GM18873 (cell line): ENCODE measurements around the gene MRPL36.
"Not testable (repeated sequence)": the region's sequence is repeated elsewhere in the genome, so short reads cannot be mapped to it uniquely, and the experiment has no call there.

Experiments used
- ATAC-seq: cut with Tn5 transposase; IDR thresholded peaks from one replicate; pipeline ENCODE4 v1.9.1; 2021; ENCODE audit warnings: mild to moderate bottlenecking, moderate library complexity, moderate number of reproducible peaks; ENCODE audit not compliant: unreplicated experiment, low FRiP score

The MRPL36 gene

DNA sequence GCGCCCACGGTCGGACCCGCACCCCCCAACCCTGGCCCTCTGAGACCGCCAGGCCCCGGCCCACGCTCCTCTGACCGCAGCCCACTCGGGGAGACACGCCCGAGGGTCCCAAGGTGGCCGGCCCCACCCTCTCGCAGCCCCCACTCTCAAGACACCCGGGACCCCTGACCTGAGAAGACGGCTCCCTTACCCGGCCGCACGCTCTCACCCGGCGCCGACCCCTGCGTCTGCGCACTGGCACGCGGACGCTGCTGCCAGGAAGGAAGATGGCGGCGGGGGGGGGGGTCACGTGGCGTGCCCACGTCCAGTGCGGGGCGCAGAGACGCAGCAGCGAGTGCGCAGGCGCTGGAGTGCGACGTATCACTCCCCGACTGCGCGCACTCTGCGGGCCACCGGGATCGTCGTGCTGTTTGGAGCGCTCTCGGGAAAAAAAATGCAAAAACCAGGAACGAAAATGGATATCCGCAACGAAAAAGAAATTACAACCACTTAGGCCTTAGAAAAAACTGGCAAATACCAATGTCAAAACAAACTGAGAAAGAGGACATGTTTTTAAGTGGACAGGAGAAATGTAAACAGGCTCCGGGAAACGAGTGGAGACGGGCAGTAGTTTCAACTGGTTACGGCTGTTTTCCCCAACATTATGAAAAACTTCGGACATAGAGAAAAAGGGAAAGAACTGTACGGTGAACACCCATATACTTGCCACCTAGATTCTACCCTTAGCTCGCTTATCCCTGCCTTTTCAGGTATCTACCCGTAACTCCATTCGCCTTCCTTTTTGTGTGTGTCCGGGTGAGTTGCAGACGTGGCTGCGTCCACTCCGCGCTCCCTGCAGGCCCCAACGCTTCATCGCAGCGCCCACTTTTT, at the start of gene MRPL36:
Gene MRPL36 (minus strand): TSS at position 236 of the 870 bp plus-strand sequence. CDS start 902 bp downstream, outside the sequence.
- ATAC-seq: peak; percentile 41

DNA sequence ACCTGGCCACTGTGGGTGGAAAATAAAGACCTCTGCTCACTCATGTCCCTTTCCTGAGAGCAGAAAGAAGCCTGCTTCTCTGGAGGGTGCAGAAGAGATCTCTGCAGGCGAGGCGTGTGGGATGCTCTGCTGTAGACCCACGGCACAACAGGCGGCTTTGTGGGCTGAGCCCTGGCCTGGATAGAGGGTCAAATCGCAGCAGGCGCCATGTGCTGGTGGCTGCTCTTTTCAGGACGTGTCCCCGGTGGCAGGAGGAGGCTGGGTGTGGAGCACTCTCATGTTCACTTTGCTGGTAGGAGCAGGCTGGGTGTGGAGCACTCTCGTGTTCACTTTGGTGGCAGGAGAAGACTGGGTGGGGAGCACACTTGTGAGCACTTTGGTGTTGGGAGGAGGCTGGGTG, 48.0 kb upstream of the MRPL36 start:
- ATAC-seq: no peak

DNA sequence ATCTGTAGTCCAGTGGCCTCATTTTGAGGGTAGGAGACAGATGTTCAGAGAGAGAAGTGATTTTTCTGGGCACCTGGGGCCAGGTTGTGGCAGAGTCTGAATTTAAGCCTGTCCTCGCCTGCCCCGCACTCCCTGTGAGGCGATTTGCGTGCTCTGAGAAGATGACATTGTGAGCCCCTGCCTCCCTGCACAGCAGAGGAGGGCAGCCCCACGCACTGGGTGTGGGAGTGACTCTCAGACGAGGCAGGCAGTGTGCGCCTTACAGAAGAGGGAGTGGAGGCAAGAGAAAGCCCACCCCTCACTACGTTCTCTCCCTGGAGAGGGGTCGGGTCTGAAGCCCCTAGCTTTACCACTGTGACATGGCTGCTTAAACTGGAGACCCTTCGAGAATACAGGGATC, 47.4 kb upstream of the MRPL36 start:
- ATAC-seq: no peak

DNA sequence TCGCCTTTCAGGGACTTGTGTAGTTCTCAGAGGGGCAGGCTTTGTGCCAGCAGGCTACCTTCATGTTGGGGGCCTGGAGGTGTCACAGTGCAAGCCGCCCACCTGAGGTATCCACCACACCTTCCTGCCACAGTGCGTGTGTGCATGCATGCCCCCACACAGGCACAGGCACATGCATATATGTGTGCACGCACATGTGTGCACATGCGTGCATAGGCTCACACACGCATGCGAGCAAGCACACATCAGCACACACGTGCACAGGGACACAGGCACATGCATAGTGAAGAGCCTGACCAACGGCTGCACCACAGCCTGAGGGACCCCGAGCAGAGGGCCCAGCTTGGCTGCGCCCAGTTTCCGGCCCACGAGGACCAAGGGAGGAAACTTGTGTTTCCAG, 46.9 kb upstream of the MRPL36 start:
- ATAC-seq: no peak

DNA sequence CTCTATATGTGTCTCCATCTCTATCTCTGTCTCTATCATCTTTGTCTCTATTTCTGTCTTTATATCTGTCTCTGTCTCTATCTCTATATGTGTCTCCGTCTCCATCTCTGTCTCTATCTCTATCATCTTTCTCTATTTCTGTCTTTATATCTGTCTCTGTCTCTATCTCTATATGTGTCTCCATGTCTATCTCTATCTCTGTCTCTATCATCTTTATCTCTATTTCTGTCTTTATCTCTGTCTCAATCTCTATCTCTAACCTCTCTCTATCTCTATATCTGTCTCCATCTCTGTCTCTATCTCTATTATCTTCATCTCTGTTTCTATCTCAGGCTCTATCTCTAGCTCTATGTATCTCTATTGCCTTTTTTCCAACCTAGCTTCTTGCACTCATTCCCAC, 46.1 kb upstream of the MRPL36 start:
- ATAC-seq: no peak

DNA sequence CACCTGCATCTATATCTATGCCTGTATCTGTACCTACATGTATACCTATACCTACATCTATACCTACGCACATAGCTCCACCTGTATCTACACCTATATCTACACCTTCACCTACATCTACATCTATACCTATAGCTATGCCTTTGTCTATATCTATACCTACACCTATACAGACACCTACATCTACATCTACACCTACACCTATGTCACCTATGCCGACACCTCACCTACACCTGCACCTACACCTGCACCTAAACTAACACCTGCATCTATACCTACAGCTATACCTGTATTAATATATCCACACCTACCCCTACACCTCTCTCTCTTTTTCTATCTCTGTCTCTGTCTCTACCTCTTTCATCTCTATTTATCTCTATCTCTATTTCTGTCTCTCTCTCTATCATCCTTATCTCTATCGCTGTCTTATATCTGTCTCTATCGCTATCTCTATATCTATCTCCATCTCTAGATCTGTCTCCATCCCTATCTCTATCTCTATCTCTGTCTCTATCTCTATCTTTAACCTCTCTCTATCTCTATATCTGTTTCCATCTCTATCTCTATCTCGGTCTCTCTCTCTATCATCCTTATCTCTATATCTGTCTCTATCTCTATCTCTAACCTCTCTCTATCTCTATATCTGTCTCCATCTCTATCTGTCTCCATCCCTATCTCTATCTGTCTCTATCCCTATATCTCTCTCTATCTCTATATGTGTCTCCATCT, 45.2 kb upstream of the MRPL36 start:
- ATAC-seq: no peak

DNA sequence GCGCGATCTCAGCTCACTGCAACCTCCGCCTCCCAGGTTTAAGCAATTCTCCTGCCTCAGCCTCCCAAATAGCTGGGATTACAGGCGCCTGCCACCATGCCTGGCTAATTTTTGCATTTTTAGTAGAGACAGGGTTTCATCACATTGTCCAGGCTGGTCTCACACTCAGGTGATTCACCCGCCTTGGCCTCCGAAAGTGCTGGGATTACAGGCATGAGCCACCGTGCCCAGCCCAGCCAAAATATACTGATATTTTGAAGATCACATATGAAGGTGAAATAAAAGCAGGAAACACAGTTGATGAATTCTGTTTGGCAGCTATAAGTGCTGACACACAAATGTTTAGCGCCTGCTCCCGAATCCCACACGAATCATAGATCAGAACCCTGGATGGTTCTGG, 44.1 kb upstream of the MRPL36 start:
- not testable (repeated sequence) for ATAC-seq

DNA sequence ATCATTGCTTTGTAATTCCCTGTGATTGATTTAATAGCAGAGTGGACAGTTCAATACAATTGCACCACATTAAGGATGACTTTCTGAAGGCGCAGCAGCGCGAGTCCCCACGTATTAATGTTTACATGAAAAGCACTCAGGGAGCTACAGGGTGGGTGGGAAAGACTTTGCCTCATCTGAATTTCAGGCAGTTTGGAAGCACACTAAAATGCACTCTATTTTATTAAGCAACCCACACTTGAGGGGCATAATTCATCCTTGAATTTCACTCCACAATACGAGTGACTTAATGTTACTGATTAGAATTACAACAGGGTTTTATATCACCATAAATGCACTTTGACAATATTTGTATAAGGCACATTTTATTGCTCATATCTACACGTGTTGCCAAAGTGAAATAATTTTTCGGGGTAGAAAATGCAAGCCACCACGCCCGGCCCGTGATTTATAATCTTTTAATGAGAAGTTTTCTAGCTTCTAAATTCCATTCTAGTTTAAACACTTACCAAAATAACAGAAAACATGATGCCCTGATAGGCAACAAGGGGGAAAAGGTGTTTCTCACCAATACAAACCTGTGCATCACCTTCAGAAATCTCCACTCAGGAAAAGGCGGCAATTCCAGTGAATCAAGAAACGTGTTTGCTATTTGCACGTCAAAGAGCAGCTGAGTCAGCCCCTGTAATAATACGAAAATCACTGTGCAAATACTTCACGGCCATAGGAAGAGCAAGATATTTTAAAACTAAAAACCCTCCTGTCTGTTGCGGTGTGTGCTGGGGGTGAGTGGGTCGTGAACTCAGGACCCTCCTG, 42.6 kb upstream of the MRPL36 start:
- ATAC-seq: no peak

DNA sequence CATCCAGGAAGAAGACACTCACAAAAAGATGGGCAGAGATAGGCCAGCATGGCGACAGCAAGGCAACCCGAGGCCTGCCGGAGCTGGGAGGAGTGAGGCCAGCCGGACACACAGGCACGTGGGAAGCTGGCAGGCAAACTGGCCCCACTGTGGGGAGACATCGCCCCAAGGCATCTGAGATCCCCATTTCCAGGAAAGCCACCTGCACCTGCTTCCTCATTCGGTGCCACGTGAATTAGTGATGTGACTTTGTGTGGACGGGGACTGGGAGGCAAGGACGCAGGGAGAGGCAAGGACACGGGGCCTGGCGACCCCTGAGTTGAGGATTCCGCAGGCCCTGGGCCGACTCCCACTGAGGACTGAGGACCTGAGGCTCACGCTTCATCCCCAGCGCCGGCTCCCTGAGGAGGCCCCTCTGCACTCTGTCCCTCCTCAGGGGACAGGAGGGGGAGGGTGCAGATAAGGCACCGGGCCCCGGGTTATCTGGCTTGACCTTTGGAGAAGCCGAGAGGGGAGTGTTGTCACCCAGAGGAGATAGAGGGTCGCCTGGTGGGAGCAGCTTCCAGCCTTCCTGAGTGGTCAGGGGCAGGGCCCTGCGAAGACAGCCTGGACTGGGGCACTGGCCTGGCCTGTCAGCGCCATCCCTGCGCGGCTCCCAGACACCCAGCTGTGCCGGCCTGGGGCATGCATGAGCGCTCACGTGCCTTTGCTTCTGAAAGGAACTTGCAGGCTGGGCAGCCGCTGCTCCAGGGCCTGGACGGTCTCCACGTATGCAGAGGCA, 41.3 kb upstream of the MRPL36 start:
- no peak for ATAC-seq

DNA sequence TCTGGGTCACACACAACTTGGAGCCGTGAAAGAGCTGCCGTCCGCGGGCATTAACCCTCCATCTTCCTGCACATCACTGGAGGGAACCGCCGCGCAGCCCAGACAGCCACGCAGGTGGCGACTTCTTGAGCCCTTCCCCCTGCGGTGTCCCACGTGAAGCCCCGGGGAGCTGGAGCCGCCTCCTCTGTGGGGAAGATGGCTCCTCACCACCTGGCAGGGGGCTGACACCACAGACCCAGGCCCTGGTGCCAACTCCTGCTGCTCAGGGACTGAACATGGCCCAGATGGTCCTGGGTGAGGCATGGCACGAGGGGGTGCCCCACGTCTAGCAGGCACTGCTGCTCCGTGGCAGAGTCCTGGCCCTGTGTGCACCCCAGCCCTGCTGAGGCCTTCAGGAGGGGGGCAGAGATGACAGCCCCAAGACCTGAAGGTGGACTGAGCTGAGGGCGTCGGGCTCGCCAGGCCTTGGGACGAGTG, 40.5 kb upstream of the MRPL36 start:
- ATAC-seq: no peak

DNA sequence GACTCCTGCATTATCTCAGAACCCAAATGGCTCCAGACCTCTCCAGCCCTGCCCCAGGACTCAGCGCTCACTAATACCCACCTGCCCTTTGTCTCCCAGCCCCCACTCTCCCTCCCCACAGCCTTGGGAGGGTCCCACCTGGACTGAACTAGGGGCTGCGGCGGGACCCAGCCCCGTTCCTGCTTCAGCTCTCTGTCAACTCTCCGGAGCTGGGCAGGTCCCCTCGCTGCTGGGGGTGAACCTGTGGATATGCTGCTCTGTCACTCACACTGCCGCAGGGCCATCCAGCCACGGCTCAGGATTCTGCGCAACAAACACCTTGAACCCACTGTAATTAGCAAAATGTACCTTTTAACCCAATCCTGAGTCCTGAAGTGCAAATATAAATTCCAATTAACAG, 38.4 kb upstream of the MRPL36 start:
- ATAC-seq: no peak

DNA sequence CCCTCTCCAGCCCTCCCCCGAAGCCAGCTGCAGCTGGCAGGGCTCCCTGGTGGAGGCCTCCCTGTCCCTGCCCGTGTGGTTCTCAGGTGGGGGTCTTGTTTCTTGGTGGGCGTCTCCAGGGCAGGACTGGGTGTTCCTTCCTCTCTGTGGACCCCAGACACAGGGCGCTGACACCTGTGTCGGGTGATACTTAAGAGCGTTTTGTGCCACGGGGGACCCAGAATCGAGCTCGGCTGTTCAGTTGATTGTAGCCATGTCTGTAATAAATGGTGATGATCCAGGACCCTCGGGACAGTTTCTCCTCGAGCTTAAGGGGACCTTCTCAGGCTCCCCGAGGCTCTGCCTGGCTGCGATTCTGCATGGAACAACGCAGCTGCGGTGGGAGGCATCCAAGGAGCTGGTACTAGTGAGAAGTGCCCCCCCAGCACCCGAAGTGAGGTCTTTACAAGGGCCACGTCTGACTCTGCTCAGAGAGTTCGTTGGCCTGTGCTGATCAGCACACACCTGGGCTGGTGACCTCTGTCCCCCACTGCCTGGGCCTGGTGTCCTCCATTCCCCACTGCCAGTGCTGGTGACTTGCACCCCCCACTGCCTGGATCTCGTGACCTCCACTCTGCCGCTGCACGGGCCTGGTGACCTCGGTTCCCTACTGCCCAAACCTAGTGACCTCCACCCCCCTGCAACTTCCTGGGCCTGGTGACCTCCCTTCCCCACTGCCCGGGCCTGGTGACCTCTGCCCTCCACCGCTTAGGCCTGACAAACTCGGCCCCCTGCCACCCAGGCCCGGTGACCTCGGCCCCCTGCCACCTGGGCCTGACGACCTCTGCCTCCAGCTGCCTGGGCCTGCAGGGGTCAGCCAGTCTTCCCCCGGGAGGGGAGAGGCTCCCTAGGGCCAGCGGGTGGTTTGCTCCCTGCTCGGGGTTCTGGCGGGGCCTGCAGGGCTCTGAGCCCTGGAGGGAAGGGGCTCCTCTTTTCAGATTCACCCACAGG, 37.5 kb upstream of the MRPL36 start:
- ATAC-seq: no peak

DNA sequence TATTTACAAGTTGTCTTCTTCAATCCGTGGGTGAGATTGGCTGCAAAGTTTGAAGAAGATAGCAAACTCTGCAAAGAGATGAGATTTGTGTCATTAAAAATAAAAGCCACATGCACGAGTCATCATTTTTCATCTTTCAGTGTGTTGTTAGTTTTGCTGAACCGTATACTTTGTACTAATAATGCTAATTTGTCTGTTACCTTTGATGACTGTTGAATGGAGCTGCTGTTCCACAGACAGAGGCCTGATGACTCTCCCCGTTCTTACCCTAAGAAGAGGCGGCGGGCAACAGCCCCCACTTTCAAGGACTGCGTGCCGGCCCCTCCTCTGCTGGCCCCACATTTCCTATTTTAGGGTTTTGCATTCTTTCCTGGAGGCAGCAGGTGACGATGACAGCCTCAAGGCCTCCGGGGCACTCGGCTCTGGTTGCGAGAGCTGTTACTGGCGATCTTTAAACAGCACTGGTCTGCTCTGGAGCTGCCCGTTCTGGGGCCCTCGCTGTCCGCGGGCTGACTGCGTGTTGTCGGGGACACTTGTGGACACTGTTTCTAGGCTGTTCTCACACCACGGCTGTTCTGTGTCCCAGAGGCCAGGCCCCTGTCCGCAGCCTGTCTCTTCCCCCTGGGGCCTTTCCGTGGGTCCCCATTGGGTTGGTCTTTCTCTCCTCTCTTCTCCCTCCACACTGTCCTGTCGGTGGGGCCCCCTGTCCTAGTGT, 36.7 kb upstream of the MRPL36 start:
- ATAC-seq: no peak

DNA sequence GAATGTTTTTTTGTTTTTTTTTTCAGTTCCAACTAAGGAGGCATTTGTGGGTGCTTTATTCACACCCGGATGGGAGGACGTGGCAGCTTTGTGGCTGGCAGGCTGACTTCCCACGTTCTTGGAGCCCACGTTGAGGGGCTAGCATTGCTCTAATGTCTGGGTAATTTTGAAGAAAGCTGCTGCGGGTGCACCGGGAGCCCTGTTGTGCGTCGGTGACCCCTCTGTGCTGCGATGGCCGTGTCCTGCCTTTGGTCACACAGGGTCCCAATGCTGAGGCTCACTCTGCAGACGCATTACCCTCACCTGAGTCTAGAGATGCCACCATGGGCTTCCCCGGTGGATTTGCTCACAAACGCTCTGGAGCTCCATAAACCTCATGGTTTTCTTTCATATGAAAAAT, 35.8 kb upstream of the MRPL36 start:
- ATAC-seq: no peak

DNA sequence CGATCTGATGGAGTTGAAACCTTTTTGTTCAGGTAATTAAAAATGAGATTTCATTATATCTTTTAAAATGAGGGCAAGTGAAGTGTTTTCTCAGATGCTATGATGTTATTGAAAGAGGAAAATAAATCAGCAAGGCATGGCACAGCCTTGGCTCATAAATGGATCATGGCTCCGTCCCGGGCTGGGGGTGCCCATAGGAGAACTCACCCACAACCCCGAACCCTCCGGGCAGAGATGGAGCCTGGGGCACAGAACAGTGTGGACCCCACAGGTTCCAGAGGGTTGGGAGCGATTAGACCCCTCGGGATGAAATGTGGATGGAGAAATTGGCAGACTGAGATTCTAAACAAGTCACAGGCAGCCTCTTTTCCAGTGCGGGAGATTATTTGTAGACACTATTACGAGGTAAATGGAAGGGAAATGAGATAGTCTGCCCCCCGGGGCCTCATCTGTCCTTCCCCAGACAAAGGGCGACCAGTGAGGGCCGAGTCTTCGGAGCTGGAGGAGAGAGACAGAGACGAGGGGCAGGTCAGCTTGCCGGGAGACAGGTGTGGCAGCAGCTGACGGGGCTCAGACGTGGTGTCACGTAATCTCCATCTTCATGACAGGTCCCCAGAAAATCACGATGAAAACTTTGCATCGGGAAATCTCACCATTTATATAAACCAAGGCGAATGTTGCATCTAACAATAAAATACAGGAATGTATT, 35.2 kb upstream of the MRPL36 start:
- ATAC-seq: no peak

DNA sequence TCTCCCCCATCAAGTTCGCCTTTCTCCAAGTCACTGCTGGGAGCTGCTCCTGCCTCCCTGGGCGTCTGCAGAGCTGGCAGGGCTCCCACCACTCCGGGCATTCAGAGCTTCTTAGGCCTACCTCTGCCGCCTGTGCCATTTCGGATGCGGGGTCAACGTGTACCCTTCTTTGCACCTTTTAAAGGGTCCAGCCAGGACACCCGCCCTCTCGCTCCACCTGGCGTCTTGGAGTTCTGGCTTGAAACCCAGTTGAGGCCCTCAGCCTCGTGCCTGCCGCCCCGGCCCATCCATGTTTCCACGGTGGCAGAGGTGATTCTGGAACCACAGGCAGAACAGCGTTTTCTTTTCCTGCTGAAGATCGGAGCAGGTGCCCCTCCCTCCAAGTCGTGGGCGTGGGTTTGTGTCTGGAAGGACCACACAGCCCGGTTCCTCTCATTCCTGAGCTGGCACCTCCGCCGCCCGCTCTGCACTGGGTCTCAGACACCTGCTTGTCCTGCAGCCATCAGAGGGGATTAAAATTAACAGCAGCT, 34.5 kb upstream of the MRPL36 start:
- ATAC-seq: no peak

DNA sequence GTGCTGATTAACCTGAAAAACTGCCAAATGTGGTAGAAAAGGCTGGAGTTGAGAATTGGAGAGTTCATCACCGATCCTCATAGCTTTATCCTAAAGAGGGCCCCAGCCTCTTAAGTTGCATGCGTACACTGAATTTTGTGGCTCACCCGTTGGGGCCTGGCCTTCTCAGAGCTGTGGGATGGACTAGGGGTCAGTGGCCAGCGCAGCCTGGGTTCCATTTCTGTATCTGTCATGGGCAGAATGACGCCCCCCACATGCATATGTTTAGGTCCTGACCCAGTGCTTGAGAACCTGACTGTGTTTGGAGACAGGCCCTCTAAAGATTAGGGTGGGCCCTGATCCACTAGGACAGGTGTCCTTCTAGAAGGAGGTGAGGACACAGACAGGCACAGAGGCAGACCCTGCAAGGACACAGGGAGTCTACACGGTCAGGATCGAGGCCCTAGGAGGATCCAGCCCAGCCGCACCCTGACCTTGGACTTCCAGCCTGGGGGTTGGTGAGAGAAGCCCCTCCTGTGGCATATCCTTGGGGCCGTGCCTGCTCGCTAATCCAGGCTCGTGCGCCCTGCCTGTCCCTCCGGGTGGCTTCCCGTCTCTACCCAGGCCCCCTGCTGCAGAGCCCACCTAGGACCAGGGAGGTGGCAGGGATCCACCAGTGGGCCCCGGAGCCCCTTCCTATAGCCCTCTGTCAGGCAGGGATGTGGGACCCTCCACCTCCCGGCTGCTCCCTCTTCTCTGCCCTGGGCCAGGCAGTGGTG, 33.8 kb upstream of the MRPL36 start:
- no peak for ATAC-seq
